ENCODE measurements around the gene CELF1. TPM values are rescaled to one million over a fixed set of nuclear protein-coding genes. Genes with fewer than 3 reads are reported as not detected.

CELF1 gene
- total RNA-seq, 1 experiment from 2014 or later = 74.4 TPM

- DNase-seq (ENCODE audit: extremely low read depth, low read depth) = no peak
Observed at GRCh38 chr11:47433157-47433556, 119.8 kb downstream of the CELF1 start.

- no peak for DNase-seq (ENCODE audit: extremely low read depth, low read depth)
Observed at GRCh38 chr11:47431356-47432083, 121.4 kb downstream of the CELF1 start.

GRCh38 chr11:47430524-47430923 lies 122.4 kb downstream of the CELF1 start:
- no peak for DNase-seq (ENCODE audit: extremely low read depth, low read depth)

- peak; percentile 95 for DNase-seq (ENCODE audit: extremely low read depth, low read depth)
Observed at GRCh38 chr11:47426062-47426956, 126.6 kb downstream of the CELF1 start, which contains the start of gene PSMC3. Gene PSMC3, minus strand, starts transcription at chr11:47426439. Its CDS starts 160 bp downstream, at chr11:47426279.

- no peak for DNase-seq (ENCODE audit: extremely low read depth, low read depth)
Observed at GRCh38 chr11:47425611-47426010, 127.3 kb downstream of the CELF1 start.

GRCh38 chr11:47418454-47419259 lies 134.3 kb downstream of the CELF1 start:
- no peak for DNase-seq (ENCODE audit: extremely low read depth, low read depth)

- no peak for DNase-seq (ENCODE audit: extremely low read depth, low read depth)
Observed at GRCh38 chr11:47417712-47418111, 135.2 kb downstream of the CELF1 start.

GRCh38 chr11:47415949-47416472 lies 136.9 kb downstream of the CELF1 start:
- DNase-seq (ENCODE audit: extremely low read depth, low read depth) = no peak

Small RNA genes lying within 50 kb of the gene (small RNA-seq; reads per million reads assigned to genes)
- gene RN7SL652P (0 reads per million in 2 experiments), gene RNU5E-10P (0 to 0.02 reads per million in 2 experiments)

Other genes starting within 250 kb of the CELF1 start
- gene MYBPC3, start 200.4 kb downstream of the CELF1 start, total RNA-seq (2014; rRNA removed; shearing (Covaris generic)) = 0.05 TPM in 1 of 2 replicates, not detected in the other
- not detected in 2 replicates for gene SPI1, start 174.6 kb downstream of the CELF1 start, total RNA-seq (2014; rRNA removed; shearing (Covaris generic))
- gene SLC39A13, start 144.5 kb downstream of the CELF1 start, total RNA-seq (2014; rRNA removed; shearing (Covaris generic)) = 12.0 and 12.9 TPM in 2 replicates
- gene PSMC3, start 126.7 kb downstream of the CELF1 start, total RNA-seq (2014; rRNA removed; shearing (Covaris generic)) = 120 and 123 TPM in 2 replicates
- gene RAPSN, start 104.0 kb downstream of the CELF1 start, total RNA-seq (2014; rRNA removed; shearing (Covaris generic)) = 0.17 TPM in 1 of 2 replicates, not detected in the other
- gene PTPMT1, start 12.5 kb upstream of the CELF1 start, total RNA-seq (2014; rRNA removed; shearing (Covaris generic)) = 51.0 and 54.8 TPM in 2 replicates
- 10.2 and 10.9 TPM in 2 replicates for gene KBTBD4, start 25.8 kb upstream of the CELF1 start, total RNA-seq (2014; rRNA removed; shearing (Covaris generic))
- gene NDUFS3, start 25.9 kb upstream of the CELF1 start, total RNA-seq (2014; rRNA removed; shearing (Covaris generic)) = 41.8 and 46.6 TPM in 2 replicates
- not detected in 2 replicates for gene FAM180B, start 33.5 kb upstream of the CELF1 start, total RNA-seq (2014; rRNA removed; shearing (Covaris generic))
- gene C1QTNF4, start 41.3 kb upstream of the CELF1 start, total RNA-seq (2014; rRNA removed; shearing (Covaris generic)) = not detected in 2 replicates
- gene MTCH2, start 89.4 kb upstream of the CELF1 start, total RNA-seq (2014; rRNA removed; shearing (Covaris generic)) = 66.1 and 72.3 TPM in 2 replicates
- 0.49 and 2.2 TPM in 2 replicates for gene AGBL2, start 162.2 kb upstream of the CELF1 start, total RNA-seq (2014; rRNA removed; shearing (Covaris generic))
- 52.2 and 69.4 TPM in 2 replicates for gene FNBP4, start 214.2 kb upstream of the CELF1 start, total RNA-seq (2014; rRNA removed; shearing (Covaris generic))

Measured in NCI-H460 (cell line).